ENCODE data around the gene CEACAM6.

Gene CEACAM6

DNA sequence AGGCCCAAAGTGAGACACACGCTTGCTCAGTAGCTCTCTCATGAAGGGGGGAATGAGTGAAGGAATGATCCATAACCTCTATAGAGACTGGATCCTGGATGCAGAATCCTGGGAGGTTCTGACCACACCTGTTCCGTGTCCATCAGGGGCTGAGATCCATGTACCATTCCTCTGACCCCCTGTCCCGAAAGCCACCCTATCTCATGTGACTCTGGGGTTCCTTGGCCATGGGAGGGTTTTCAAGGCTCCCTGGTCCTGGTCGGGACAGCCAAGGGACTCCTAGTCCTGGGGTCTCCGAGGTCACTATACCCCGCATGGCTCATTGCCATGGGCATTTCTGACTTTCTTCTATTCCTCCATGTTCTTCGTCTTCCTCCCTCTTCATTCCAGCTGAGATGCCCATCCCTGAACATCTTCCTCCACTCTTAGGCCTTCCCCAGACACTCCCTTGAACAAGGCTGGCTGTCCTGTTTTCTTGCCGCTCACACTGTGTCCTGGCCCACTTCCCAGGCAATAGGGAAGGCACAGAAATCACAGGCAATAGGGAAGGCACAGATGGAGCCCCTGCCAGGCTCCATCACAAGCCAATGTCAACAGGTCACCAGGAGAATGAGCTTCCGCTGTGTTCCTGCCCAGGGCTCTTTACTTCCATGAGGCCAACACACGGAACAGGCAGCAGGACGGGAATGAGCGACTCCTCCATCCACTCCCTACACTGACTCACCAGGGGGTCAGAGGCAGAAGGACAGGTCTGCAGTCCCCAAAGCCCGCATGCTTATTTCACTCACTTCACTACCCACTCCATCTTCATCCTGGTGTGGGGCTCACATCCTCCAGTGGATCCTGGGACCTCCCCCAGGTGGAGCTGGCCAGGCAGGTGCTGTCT, 43.7 kb upstream of the CEACAM6 start:
- no peaks in the 10 kb centered on the region for H3F3A ChIP-seq (ENCODE audit: low read depth)
- H3K4me3 ChIP-seq (ENCODE audit: low read length, poor library complexity, severe bottlenecking) = no peak overlapping the region

DNA sequence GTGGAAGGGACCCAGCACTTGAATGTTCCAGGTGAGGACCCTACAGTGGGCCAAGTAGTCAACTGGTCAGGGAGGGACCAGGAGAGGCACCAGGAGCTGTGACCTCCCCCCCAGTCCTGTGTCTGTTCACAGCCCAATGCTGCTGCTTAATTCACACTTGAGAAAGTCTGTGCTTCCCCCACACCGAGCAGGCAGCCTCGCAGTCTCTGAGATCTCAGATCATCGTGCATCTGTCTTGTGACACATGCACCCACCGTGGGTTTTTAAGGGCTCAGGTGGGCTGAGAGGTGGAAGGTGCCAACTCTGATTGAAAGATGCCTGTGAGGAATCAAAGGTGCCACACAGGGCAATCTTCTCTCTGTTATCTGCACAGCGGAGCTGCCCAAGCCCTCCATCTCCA, 40.7 kb upstream of the CEACAM6 start:
- H3K4me1 ChIP-seq (ENCODE audit: insufficient read depth, low read length, poor library complexity, severe bottlenecking) = no peaks in the 10 kb centered on the region
- no peaks in the 10 kb centered on the region for H3K79me2 ChIP-seq (ENCODE audit: insufficient read depth, low read length)
- H3K27me3 ChIP-seq (ENCODE audit: insufficient read depth, low read length, poor library complexity, severe bottlenecking) = no peaks in the 10 kb centered on the region
- no peak overlapping the region for H2AFZ ChIP-seq (ENCODE audit: low read length)
- no peak overlapping the region for H3K9ac ChIP-seq (ENCODE audit: low read depth, low read length, poor library complexity, severe bottlenecking)
- TF ChIP-seq, protein P1, sequence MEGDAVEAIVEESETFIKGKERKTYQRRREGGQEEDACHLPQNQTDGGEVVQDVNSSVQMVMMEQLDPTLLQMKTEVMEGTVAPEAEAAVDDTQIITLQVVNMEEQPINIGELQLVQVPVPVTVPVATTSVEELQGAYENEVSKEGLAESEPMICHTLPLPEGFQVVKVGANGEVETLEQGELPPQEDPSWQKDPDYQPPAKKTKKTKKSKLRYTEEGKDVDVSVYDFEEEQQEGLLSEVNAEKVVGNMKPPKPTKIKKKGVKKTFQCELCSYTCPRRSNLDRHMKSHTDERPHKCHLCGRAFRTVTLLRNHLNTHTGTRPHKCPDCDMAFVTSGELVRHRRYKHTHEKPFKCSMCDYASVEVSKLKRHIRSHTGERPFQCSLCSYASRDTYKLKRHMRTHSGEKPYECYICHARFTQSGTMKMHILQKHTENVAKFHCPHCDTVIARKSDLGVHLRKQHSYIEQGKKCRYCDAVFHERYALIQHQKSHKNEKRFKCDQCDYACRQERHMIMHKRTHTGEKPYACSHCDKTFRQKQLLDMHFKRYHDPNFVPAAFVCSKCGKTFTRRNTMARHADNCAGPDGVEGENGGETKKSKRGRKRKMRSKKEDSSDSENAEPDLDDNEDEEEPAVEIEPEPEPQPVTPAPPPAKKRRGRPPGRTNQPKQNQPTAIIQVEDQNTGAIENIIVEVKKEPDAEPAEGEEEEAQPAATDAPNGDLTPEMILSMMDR (conservative IDR thresholded peaks at IDR 0.05; ENCODE audit: low read length) = no peak
- no peak for TF ChIP-seq EZH2phosphoT487 (IDR thresholded peaks at IDR 0.05; ENCODE audit: borderline replicate concordance)
- no peaks in the 10 kb centered on the region for H3K36me3 ChIP-seq (ENCODE audit: insufficient read depth, low read length)
- H4K20me1 ChIP-seq (ENCODE audit: insufficient read depth, low read length, poor library complexity, severe bottlenecking) = no peaks in the 10 kb centered on the region
- H3F3A ChIP-seq (ENCODE audit: low read depth) = no peaks in the 10 kb centered on the region
- H3K9me2 ChIP-seq (replicated peaks; ENCODE audit: low read depth, low read length) = no peaks in the 10 kb centered on the region
- H3K4me3 ChIP-seq (ENCODE audit: low read length, poor library complexity, severe bottlenecking) = no peak overlapping the region
- H3K4me2 ChIP-seq (ENCODE audit: low read depth, low read length, poor library complexity, severe bottlenecking) = no peak overlapping the region
- H3K9me3 ChIP-seq (ENCODE audit: insufficient read depth, low read depth, low read length) = no peaks in the 10 kb centered on the region

More for the DNA sequence above, 43.7 kb upstream of the CEACAM6 start:
- Histone ChIP-seq H4K20me1 (ENCODE audit: insufficient read depth, low read length, poor library complexity, severe bottlenecking) (no peaks in the 10 kb centered on the region), H3K4me1 (ENCODE audit: insufficient read depth, low read length, poor library complexity, severe bottlenecking) (no peaks in the 10 kb centered on the region), H3K79me2 (ENCODE audit: insufficient read depth, low read length) (no peaks in the 10 kb centered on the region), H3K9ac (ENCODE audit: low read depth, low read length, poor library complexity, severe bottlenecking) (no peak overlapping the region), H3K4me2 (ENCODE audit: low read depth, low read length, poor library complexity, severe bottlenecking) (no peak overlapping the region), H3K27me3 (ENCODE audit: insufficient read depth, low read length, poor library complexity, severe bottlenecking) (no peaks in the 10 kb centered on the region), H3K36me3 (ENCODE audit: insufficient read depth, low read length) (no peaks in the 10 kb centered on the region), H3K9me3 (ENCODE audit: insufficient read depth, low read depth, low read length) (no peaks in the 10 kb centered on the region), H2AFZ (ENCODE audit: low read length) (no peak overlapping the region), H3K9me2 (replicated peaks; ENCODE audit: low read depth, low read length) (no peaks in the 10 kb centered on the region)
- TF ChIP-seq EZH2phosphoT487 (IDR thresholded peaks at IDR 0.05; ENCODE audit: borderline replicate concordance) = no peak
- TF ChIP-seq, protein P1 (conservative IDR thresholded peaks at IDR 0.05; ENCODE audit: low read length) = no peak

DNA sequence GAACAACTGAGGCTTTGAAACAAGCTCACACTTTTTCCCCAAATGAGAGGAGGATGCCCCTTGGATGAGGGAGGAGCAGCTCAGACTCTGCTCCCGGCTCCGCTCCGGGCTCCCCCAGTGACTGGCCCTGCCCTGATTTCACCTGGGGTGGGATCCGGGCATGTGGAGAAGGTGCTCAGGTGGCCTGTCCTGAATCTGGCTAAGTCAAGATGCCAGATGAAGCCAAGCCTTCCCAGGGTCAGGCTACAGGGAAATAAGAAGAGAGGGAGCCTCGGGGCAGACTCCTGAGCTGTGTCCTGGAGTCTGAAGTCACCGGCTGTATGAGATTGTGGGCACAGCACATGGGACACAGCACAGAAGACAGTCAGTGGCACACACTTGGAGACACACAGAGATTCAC, 36.6 kb upstream of the CEACAM6 start:
- H3K9ac ChIP-seq (ENCODE audit: low read depth, low read length, poor library complexity, severe bottlenecking) = no peak overlapping the region
- no peaks in the 10 kb centered on the region for H3K79me2 ChIP-seq (ENCODE audit: insufficient read depth, low read length)
- no peaks in the 10 kb centered on the region for H4K20me1 ChIP-seq (ENCODE audit: insufficient read depth, low read length, poor library complexity, severe bottlenecking)
- H3K4me1 ChIP-seq (ENCODE audit: insufficient read depth, low read length, poor library complexity, severe bottlenecking) = no peaks in the 10 kb centered on the region
- no peak overlapping the region for H3K4me3 ChIP-seq (ENCODE audit: low read length, poor library complexity, severe bottlenecking)
- no peak for TF ChIP-seq EZH2phosphoT487 (IDR thresholded peaks at IDR 0.05; ENCODE audit: borderline replicate concordance)
- TF ChIP-seq, protein P1 (conservative IDR thresholded peaks at IDR 0.05; ENCODE audit: low read length) = no peak
- no peaks in the 10 kb centered on the region for H3K9me2 ChIP-seq (replicated peaks; ENCODE audit: low read depth, low read length)
- no peaks in the 10 kb centered on the region for H3K36me3 ChIP-seq (ENCODE audit: insufficient read depth, low read length)
- H3F3A ChIP-seq (ENCODE audit: low read depth) = no peaks in the 10 kb centered on the region
- no peaks in the 10 kb centered on the region for H3K9me3 ChIP-seq (ENCODE audit: insufficient read depth, low read depth, low read length)
- H2AFZ ChIP-seq (ENCODE audit: low read length) = no peak overlapping the region
- no peaks in the 10 kb centered on the region for H3K27me3 ChIP-seq (ENCODE audit: insufficient read depth, low read length, poor library complexity, severe bottlenecking)
- H3K4me2 ChIP-seq (ENCODE audit: low read depth, low read length, poor library complexity, severe bottlenecking) = no peak overlapping the region

Data from Loucy (cell line).